ENCODE measurements around the gene FLT4.

Gene FLT4

GRCh38 chr5:180644129-180644824, 5.1 kb downstream of the FLT4 start:
- in situ Hi-C loops (cut with HindIII; ENCODE audit: low sequenced_read_pairs) = no loop called here

- in situ Hi-C loops (cut with HindIII; ENCODE audit: low sequenced_read_pairs) = no loop called here
Measured at GRCh38 chr5:180643191-180643851, 6.1 kb downstream of the FLT4 start.

- in situ Hi-C loops (cut with HindIII; ENCODE audit: low sequenced_read_pairs) = no loop called here
Measured at GRCh38 chr5:180642779-180643178, 6.6 kb downstream of the FLT4 start.

GRCh38 chr5:180642181-180642775, 7.1 kb downstream of the FLT4 start:
- in situ Hi-C loops (cut with HindIII; ENCODE audit: low sequenced_read_pairs) = no loop called here

GRCh38 chr5:180641566-180641900, 7.9 kb downstream of the FLT4 start:
- in situ Hi-C loops (cut with HindIII; ENCODE audit: low sequenced_read_pairs) = no loop called here

- in situ Hi-C loops (cut with HindIII; ENCODE audit: low sequenced_read_pairs) = no loop called here
Measured at GRCh38 chr5:180640861-180641565, 8.4 kb downstream of the FLT4 start.

- in situ Hi-C loops (cut with HindIII; ENCODE audit: low sequenced_read_pairs) = no loop called here
Measured at GRCh38 chr5:180640611-180640860, 8.9 kb downstream of the FLT4 start.

GRCh38 chr5:180639741-180640610, 9.4 kb downstream of the FLT4 start:
- in situ Hi-C loops (cut with HindIII; ENCODE audit: low sequenced_read_pairs) = no loop called here

GRCh38 chr5:180639287-180639686, 10.1 kb downstream of the FLT4 start:
- in situ Hi-C loops (cut with HindIII; ENCODE audit: low sequenced_read_pairs) = no loop called here

- in situ Hi-C loops (cut with HindIII; ENCODE audit: low sequenced_read_pairs) = no loop called here
Measured at GRCh38 chr5:180637962-180638680, 11.3 kb downstream of the FLT4 start.

- in situ Hi-C loops (cut with HindIII; ENCODE audit: low sequenced_read_pairs) = no loop called here
Measured at GRCh38 chr5:180636403-180637075, 12.9 kb downstream of the FLT4 start.

- in situ Hi-C loops (cut with HindIII; ENCODE audit: low sequenced_read_pairs) = no loop called here
Measured at GRCh38 chr5:180636016-180636402, 13.4 kb downstream of the FLT4 start.

- in situ Hi-C loops (cut with HindIII; ENCODE audit: low sequenced_read_pairs) = no loop called here
Measured at GRCh38 chr5:180633283-180634177, 15.9 kb downstream of the FLT4 start.

- in situ Hi-C loops (cut with HindIII; ENCODE audit: low sequenced_read_pairs) = no loop called here
Measured at GRCh38 chr5:180632768-180633167, 16.6 kb downstream of the FLT4 start.

GRCh38 chr5:180631549-180632383, 17.6 kb downstream of the FLT4 start:
- in situ Hi-C loops (cut with HindIII; ENCODE audit: low sequenced_read_pairs) = no loop called here

GRCh38 chr5:180630426-180630825, 19.0 kb downstream of the FLT4 start:
- in situ Hi-C loops (cut with HindIII; ENCODE audit: low sequenced_read_pairs) = no loop called here

GRCh38 chr5:180629831-180630382, 19.5 kb downstream of the FLT4 start:
- in situ Hi-C loops (cut with HindIII; ENCODE audit: low sequenced_read_pairs) = no loop called here

Data from endothelial cell of hepatic sinusoid (primary cell).